Middle frontal gyrus (tissue), 1 donor: Measurements from ENCODE around the gene MRPL48.
"Not testable (repeated sequence)": the region's sequence is repeated elsewhere in the genome, so short reads cannot be mapped to it uniquely, and the experiment has no call there.

Experiments used
- DNase-seq: peaks from one replicate; pipeline ENCODE4 v3.0.0-alpha.2; 2015; ENCODE audit warnings: low spot score; ENCODE audit errors: extremely low spot score

Gene MRPL48

GRCh38 chr11:73838443-73839122 lies 50.9 kb downstream of the MRPL48 start:
- DNase-seq: no peak

DNA sequence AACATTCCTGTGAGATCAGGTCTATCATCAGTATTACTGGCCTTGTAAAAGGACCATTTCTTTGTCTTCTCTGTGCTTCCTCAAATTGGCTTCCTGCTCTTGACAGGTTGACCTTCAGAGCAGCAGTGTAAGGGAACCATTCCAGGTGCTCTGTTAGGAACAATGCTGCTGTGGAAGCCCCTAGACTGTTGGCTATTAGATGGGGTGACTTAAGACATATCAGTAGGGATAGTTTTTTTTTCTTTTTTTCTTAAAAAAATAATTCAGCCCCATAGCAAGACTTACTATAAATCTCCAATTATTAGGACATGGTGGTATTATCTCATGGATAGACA lies 51.4 kb downstream of the MRPL48 start:
- no peak for DNase-seq

- no peak for DNase-seq
These were observed 63.5 kb downstream of the MRPL48 start for GRCh38 chr11:73851046-73851764.

DNA sequence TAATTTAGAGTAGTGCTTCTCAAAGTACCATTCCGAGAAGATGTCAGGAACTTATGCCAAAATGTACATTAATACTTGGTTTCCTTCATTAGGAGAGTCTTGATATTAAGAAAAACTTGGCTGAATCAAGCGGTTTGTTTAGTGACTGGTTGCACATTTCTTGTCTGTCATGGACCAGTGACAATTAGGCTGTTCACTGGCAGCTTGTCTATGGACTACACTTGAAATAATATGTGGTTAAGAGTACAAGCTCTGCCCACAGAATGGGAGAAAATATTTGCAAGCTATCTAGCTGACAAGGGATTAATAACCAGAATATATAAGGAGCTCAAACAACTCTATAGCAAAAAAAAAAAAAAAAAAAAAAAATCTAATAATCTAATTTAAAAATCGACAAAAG lies 64.4 kb downstream of the MRPL48 start:
- no peak for DNase-seq

GRCh38 chr11:73854680-73855079 lies 67.0 kb downstream of the MRPL48 start:
- DNase-seq: no peak

GRCh38 chr11:73856031-73856567 lies 68.4 kb downstream of the MRPL48 start:
- peak; percentile 54 for DNase-seq

DNA sequence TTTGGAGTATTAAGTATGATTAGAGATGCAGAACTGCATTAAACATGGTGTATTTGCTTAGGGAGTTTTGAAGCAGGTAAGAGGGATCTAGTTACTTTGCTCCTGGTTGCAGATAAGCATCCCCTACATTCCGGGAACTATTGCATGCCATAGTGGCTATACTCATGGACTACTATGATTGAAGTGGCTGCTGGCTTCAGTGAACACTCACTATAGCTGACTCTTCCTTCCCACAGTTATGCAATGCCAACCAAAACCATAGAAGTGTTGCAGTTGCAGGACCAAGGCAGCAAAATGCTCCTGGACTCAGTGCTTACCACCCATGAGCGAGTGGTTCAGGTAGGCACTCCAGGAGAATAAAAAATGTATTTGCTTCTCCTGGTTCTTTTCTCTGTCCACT lies 72.0 kb downstream of the MRPL48 start:
- no peak for DNase-seq

DNA sequence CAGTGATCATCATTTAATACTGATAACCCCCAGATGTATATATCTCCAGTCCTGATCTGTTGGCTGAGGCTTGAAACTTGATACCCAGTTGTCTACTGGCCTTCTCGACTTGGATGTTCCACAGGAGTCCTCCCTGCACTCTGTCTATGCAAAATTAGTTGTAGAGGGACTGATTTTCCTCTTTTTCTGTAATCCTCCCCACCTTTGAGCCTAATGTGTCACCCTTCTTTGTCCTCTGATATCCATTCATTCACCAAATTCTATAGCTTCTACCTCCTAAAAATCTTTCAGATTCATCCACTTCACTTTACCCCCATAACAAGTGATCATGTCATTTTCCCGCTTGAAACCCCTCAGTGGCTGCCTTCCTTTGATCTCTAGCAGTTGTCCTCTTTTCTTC lies 72.5 kb downstream of the MRPL48 start:
- no peak for DNase-seq

DNA sequence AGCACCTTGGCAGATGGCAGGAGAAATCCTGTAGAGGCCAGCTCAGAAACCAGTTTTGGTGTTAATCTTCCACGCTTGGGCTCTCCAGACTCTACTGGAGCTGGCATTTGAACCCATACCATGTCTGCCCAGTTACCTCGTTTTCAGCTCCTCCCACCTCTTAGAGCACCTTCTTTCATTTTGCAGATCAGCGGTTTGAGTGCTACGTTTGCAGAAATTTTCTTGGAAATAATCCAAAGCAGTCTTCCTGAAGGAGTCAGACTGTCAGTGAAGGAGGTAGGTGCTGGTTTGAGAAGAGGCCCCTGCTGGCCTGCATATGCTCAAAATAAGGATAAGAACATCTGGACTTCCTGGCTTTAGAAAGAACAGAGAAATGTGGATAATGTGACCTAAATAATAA lies 75.3 kb downstream of the MRPL48 start:
- no peak for DNase-seq

DNA sequence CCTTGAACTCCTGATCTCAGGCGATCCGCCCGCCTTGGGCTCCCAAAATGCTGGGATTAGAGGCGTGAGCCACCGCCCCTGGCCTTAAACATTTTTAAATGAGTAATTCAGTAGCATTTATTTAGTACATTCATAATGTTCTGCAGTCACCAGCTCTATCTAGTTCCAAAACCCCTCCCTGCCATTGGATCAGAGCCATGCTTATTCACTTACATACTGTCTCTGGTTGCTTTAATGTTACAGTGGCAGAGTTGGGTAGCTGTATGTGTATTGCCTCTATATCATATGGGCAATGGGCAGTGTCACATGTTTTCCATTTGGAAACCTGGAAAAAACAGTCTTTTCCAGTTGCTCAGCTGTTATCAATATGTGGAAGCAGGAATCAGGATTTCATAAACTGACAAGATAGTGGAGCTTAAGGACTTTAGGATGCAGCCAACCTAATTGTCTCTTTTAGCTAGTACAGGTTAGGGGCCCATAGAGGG lies 78.5 kb downstream of the MRPL48 start:
- no peak for DNase-seq

DNA sequence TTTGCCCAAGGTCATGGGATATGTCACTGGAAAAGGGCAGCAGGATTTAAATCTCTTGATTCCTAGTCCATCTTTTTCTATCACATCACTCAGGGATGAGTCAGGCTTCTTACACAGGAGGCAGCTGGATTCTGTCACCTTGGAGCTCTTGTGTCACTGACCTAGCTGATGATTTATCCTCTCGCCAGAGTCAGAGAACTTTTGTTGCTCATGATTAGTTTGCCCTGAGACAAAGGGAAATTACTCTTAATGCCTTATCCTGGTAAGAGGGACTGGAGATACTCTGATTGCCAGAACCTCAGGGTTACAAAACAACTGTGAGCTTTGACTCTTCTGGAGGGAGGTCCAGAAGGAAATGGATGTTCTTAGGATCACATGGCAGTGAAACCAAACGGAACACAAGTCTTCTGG lies 78.9 kb downstream of the MRPL48 start:
- no peak for DNase-seq

DNA sequence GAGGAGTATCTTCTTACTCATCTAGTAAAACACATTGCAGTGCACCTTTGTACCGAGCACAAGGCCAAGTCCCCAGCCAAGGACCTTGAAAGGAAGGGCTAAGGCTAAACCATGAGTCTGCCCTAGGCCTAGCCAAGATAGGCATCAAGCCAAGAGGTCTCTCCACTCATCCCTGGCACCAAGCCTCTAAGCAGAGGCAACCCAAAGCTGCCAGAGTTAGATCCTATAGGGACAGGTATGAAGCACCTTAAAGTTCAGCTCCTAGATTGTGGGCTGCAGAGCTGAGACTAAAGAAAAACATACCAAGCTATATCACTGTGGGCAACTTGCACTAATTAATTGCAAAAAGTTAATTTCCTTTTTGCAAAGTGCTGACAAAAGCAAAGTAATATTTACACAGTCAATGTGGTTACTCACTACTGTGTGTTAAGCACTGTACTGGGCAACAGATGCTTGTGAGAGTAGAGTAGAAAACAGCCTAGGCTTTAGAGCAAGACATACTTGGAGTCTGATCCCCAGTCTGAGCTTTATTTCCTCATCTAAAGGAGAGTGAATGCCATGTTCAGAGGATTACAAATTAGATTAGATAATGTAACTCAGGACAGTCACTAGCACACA lies 81.8 kb downstream of the MRPL48 start:
- no peak for DNase-seq

DNA sequence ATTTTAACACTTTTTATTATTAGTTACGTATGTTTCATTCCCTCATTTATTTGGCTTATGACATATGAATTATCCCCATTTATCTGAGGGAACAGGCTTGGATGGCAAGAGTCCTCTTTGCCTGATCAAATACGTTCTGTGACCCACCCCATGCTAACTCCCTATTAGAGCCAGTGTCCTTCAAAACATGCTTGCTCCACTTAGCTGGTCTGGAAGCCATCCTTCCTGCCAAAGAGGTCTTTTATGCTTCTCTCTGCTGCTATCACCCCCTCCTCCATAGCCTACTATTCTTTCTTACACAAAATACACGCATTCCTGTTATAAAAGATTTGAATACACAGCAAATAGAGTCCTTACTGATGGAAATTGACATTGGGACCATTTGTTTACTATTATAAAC lies 82.6 kb downstream of the MRPL48 start:
- DNase-seq: no peak

GRCh38 chr11:73872749-73873357 lies 85.2 kb downstream of the MRPL48 start:
- no peak for DNase-seq

GRCh38 chr11:73875380-73875779 lies 87.7 kb downstream of the MRPL48 start:
- DNase-seq: no peak

- no peak for DNase-seq
These were observed 88.2 kb downstream of the MRPL48 start for GRCh38 chr11:73875840-73876239.

DNA sequence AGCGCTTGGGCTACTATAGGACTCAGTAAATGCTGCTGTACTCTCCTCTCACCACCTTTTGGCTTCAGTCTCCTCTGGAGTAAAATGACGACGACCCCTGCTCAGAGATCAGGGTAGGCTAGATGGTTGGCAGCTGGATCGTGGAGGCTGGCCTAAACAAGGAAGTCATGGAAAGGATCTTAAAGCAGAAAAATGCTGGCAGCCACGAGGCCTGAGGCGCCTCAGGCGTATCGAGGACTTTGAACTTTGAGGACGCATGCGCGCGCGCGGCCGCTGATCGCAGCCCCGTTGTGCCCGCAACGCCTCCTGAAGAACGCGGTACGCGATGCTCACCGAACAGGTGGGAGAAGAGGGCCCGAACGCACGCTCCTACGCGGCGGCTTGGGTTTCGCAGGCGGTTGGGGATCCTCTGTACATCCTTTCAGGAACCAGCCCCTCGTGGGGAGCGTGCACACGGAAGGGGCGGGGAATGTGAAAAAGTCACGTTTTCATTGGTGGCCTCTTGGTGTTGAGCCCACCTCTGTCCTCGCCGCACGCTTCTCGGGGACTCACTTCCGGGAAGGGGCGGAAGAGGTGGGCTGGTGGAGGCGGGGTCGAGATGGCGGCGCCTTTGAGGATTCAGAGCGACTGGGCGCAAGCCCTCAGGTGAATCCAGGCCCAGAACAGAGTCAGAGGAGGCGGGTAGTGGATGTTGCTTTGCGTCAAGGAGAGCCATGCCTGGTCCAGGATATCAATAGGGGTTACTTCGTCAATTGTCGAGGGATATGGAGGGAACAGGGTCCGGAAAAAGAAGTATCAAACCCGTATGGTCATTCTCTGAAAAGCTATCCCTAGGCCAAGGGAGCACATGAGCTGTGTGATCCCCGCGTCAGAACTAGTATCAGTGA lies 89.0 kb downstream of the MRPL48 start, which contains the start of the genes COA4 and PAAF1:
TSS of gene COA4 (minus strand) at position 423 of the 887 bp plus-strand sequence. CDS start 3,468 bp downstream, outside the sequence.
TSS of gene PAAF1 (plus strand) at position 576 of the 887 bp plus-strand sequence. CDS start at position 599, 23 bp downstream.
- DNase-seq: peak; percentile 96

- no peak for DNase-seq
These were observed 91.1 kb downstream of the MRPL48 start for GRCh38 chr11:73878771-73879170.

DNA sequence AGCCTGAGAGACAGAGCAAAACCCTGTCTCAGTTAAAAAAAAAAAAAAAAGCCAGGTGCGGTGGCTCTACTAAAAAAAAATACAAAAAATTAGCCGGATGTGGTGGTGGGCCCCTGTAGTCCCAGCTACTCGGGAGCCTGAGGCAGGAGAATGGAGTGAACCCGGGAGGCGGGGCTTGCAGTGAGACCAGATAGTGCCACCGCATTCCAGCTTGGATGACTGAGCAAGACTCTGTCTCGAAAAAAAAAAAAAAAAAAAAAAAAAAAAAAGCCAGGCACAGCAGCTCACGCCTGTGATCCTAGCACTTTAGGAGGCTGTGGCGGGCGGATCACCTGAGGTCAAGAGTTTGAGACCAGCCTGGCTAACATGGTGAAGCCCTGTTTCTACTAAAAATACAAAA lies 92.8 kb downstream of the MRPL48 start:
- not testable (repeated sequence) for DNase-seq

- no peak for DNase-seq
These were observed 96.2 kb downstream of the MRPL48 start for GRCh38 chr11:73883856-73884255.

GRCh38 chr11:73888244-73888643 lies 100.6 kb downstream of the MRPL48 start:
- no peak for DNase-seq
